SH-SY5Y (cell line): Measurements from ENCODE around the gene HS6ST1.

Experiments used
- GATA2 ChIP-seq: IDR thresholded peaks from 2 replicates; pipeline ENCODE4 v1.6.1; 2011; ENCODE audit warnings: mild to moderate bottlenecking, low read depth, low read length
- GATA3 ChIP-seq: IDR thresholded peaks from 2 replicates; pipeline ENCODE4 v1.6.1; 2011; ENCODE audit warnings: low read depth, mild to moderate bottlenecking, low read length, moderate library complexity

DNA sequence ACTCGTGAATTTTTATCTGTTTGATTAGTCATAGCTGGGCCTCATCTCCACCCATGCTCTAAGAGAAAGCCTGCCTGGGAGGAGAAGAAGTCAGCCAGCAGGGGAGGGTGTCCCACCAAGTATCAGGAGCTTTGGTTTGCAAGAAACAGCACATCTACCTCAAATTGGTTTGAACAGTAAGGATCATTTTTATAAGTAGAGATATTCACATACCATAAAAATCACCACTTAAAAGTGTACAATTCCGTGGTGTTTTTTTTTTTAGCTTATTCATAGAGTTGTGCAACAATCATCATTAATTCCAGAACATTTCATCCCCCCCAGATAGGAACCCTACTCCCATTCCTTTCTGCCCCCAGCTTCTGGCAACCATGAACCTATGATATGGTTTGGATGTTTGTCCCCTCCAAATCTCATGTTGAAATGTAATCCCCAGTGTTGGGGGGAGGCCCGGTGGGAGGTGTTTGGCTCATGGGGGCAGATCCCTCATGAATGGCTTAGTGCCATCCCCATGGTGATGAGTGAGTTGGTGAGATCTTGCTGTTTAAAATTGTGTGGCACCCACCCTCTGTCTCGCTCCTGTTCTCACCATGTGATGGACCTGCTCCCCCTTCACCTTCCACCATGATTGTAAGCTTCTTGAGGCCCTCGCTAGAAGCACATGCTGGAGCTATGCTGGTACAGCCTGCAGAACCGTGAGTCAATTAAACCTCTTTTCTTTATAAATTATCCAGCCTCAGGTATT is 36.2 kb upstream of the HS6ST1 start:
- TF ChIP-seq GATA2 (no peak), GATA3 (no peak)
